ACC112 (cell line): ENCODE measurements around the gene ZNF561.

Experiments used
- H2AFZ ChIP-seq: fragments of 200-600 bp; sonication (generic); one replicate; pipeline ENCODE4 v1.6.0; 2017; ENCODE audit warnings: antibody characterized with exemption, low read length; ENCODE audit not compliant: unreplicated experiment
- H3K27ac ChIP-seq: fragments of 200-600 bp; sonication (generic); 2 replicates; pipeline ENCODE4 v1.5.1; 2014; ENCODE audit warnings: low read depth, mild to moderate bottlenecking, antibody characterized with exemption, low read length, moderate library complexity
- H3K27me3 ChIP-seq: fragments of 200-600 bp; sonication (generic); 2 replicates; pipeline ENCODE4 v1.6.1; 2014; ENCODE audit warnings: mild to moderate bottlenecking, antibody characterized with exemption, low read length, moderate library complexity, mixed read lengths; ENCODE audit not compliant: insufficient read depth
- H3K36me3 ChIP-seq: fragments of 200-600 bp; sonication (generic); 2 replicates; pipeline ENCODE4 v1.6.1; 2016; ENCODE audit warnings: mild to moderate bottlenecking, antibody characterized with exemption, low read length, moderate library complexity, mixed read lengths; ENCODE audit not compliant: insufficient read depth
- H3K4me1 ChIP-seq: fragments of 200-600 bp; sonication (generic); one replicate; pipeline ENCODE4 v1.6.1; 2016; ENCODE audit warnings: low read length, mixed read lengths; ENCODE audit not compliant: insufficient read depth, unreplicated experiment, control insufficient read depth
- H3K4me3 ChIP-seq: fragments of 200-600 bp; sonication (generic); 2 replicates; pipeline ENCODE4 v1.5.1; 2014; ENCODE audit warnings: mild to moderate bottlenecking, low read depth, low read length
- H3K79me2 ChIP-seq: fragments of 200-600 bp; sonication (generic); one replicate; pipeline ENCODE4 v1.6.0; 2016; ENCODE audit warnings: low read length; ENCODE audit not compliant: control insufficient read depth, unreplicated experiment, insufficient read depth

ZNF561 gene

GRCh38 chr19:9636018-9636417 lies 15.0 kb upstream of the ZNF561 start:
- Histone ChIP-seq H3K79me2 (no peaks in the 10 kb centered on the region), H2AFZ (no peak overlapping the region), H3K4me3 (no peak overlapping the region), H3K27ac (no peak overlapping the region), H3K4me1 (no peaks in the 10 kb centered on the region), H3K27me3 (no peaks in the 10 kb centered on the region), H3K36me3 (peaks cover 2% of the 10 kb centered on the region; the same call in 1 of the 2 replicates)

- Histone ChIP-seq H3K4me1 (no peaks in the 10 kb centered on the region), H3K4me3 (no peak overlapping the region), H3K36me3 (no peaks in the 10 kb centered on the region), H3K27me3 (no peaks in the 10 kb centered on the region), H3K79me2 (no peaks in the 10 kb centered on the region), H2AFZ (no peak overlapping the region), H3K27ac (no peak overlapping the region)
Measured at GRCh38 chr19:9627856-9628255, 6.8 kb upstream of the ZNF561 start.

GRCh38 chr19:9622531-9622930 lies 1.5 kb upstream of the ZNF561 start:
- no peak overlapping the region for H2AFZ ChIP-seq
- H3K27ac ChIP-seq = no peak overlapping the region
- peaks cover 12% of the 10 kb centered on the region for H3K79me2 ChIP-seq
- H3K36me3 ChIP-seq = peaks cover 7% of the 10 kb centered on the region
- H3K4me3 ChIP-seq = no peak overlapping the region
- no peaks in the 10 kb centered on the region for H3K27me3 ChIP-seq
- peaks cover 2% of the 10 kb centered on the region for H3K4me1 ChIP-seq

- Histone ChIP-seq H3K79me2 (peaks cover 12% of the 10 kb centered on the region), H3K27ac (peak overlapping the region; percentile 64; the same call in 1 of the 2 replicates), H2AFZ (peak overlapping the region; percentile 79), H3K4me3 (peak overlapping the region; percentile 91), H3K36me3 (peaks cover 13% of the 10 kb centered on the region), H3K27me3 (no peaks in the 10 kb centered on the region), H3K4me1 (peaks cover 2% of the 10 kb centered on the region)
Measured at GRCh38 chr19:9620842-9621155, 233 bp downstream of the ZNF561 start.

GRCh38 chr19:9615844-9616243 lies 5.2 kb downstream of the ZNF561 start:
- H3K27ac ChIP-seq = no peak overlapping the region
- H3K27me3 ChIP-seq = no peaks in the 10 kb centered on the region
- H3K4me1 ChIP-seq = peaks cover 2% of the 10 kb centered on the region
- H2AFZ ChIP-seq = no peak overlapping the region
- no peak overlapping the region for H3K4me3 ChIP-seq
- peaks cover 11% of the 10 kb centered on the region for H3K79me2 ChIP-seq
- peaks cover 58% of the 10 kb centered on the region for H3K36me3 ChIP-seq

- H3K4me3 ChIP-seq = no peak overlapping the region
- peaks cover 59% of the 10 kb centered on the region for H3K36me3 ChIP-seq
- no peaks in the 10 kb centered on the region for H3K79me2 ChIP-seq
- H3K27me3 ChIP-seq = no peaks in the 10 kb centered on the region
- H3K27ac ChIP-seq = no peak overlapping the region
- no peak overlapping the region for H2AFZ ChIP-seq
- no peaks in the 10 kb centered on the region for H3K4me1 ChIP-seq
Measured at GRCh38 chr19:9610484-9611113, 10.4 kb downstream of the ZNF561 start.

- H3K79me2 ChIP-seq = no peaks in the 10 kb centered on the region
- peaks cover 45% of the 10 kb centered on the region for H3K36me3 ChIP-seq
- H3K4me1 ChIP-seq = no peaks in the 10 kb centered on the region
- no peak overlapping the region for H2AFZ ChIP-seq
- H3K4me3 ChIP-seq = no peak overlapping the region
- no peak overlapping the region for H3K27ac ChIP-seq
- H3K27me3 ChIP-seq = no peaks in the 10 kb centered on the region
Measured at GRCh38 chr19:9608912-9609311, 12.1 kb downstream of the ZNF561 start.

GRCh38 chr19:9597027-9597426 lies 24.0 kb downstream of the ZNF561 start:
- no peaks in the 10 kb centered on the region for H3K36me3 ChIP-seq
- H2AFZ ChIP-seq = no peak overlapping the region
- H3K27me3 ChIP-seq = no peaks in the 10 kb centered on the region
- H3K27ac ChIP-seq = peak overlapping the region; percentile 51; the same call in 1 of the 2 replicates
- peaks cover 9% of the 10 kb centered on the region for H3K4me1 ChIP-seq
- no peaks in the 10 kb centered on the region for H3K79me2 ChIP-seq
- H3K4me3 ChIP-seq = no peak overlapping the region

- H3K36me3 ChIP-seq = no peaks in the 10 kb centered on the region
- H2AFZ ChIP-seq = no peak overlapping the region
- no peaks in the 10 kb centered on the region for H3K27me3 ChIP-seq
- no peak overlapping the region for H3K27ac ChIP-seq
- peaks cover 22% of the 10 kb centered on the region for H3K79me2 ChIP-seq
- H3K4me1 ChIP-seq = no peaks in the 10 kb centered on the region
- H3K4me3 ChIP-seq = no peak overlapping the region
Measured at GRCh38 chr19:9586764-9587163, 34.3 kb downstream of the ZNF561 start.

- Histone ChIP-seq H3K4me1 (no peaks in the 10 kb centered on the region), H3K79me2 (peaks cover 47% of the 10 kb centered on the region), H2AFZ (peak within 1 kb of the TSS; percentile 37), H3K4me3 (peak within 1 kb of the TSS; percentile 95), H3K36me3 (peaks cover 17% of the 10 kb centered on the region), H3K27ac (peak within 1 kb of the TSS; percentile 72), H3K27me3 (no peaks in the 10 kb centered on the region)
Measured at GRCh38 chr19:9584073-9584833, 36.8 kb downstream of the ZNF561 start, which contains the start of gene ZNF121. TSS of gene ZNF121 (minus strand) at chr19:9584504. CDS start at chr19:9568097, 16,407 bp downstream.
